NCI-H460 (cell line): ENCODE measurements around the gene ONECUT3. TPM values are rescaled to one million over a fixed set of nuclear protein-coding genes. Genes with fewer than 3 reads are reported as not detected.
"Not testable (repeated sequence)": the region's sequence is repeated elsewhere in the genome, so short reads cannot be mapped to it uniquely, and the experiment has no call there.

Experiments
- DNase-seq: peaks from one replicate; pipeline ENCODE4 v3.0.0-alpha.2; 2016; ENCODE audit warnings: low read depth; ENCODE audit errors: extremely low read depth
- polyA plus RNA-seq: library from polyadenylated mRNA; depleted of rRNA; stranded (reverse); fragments of >200 nt; gene quantifications from 2 replicates; pipeline ENCODE4 v1.2.3, GENCODE V29; 2014; cell fraction: nucleus; rRNA removed
- total RNA-seq: library from RNA; depleted of rRNA; stranded (reverse); fragments of >200 nt; shearing (Covaris generic); gene quantifications from 2 replicates; pipeline ENCODE4 v1.2.3, GENCODE V29; 2014; rRNA removed

Gene ONECUT3
- not detected in 2 replicates for total RNA-seq
- not detected in 2 replicates for polyA plus RNA-seq

GRCh38 chr19:1752757-1753728, at the start of gene ONECUT3:
ONECUT3 (plus strand) TSS chr19:1753506; CDS start chr19:1753663, 157 bp downstream.
- no peak for DNase-seq

GRCh38 chr19:1704339-1704738, 49.0 kb upstream of the ONECUT3 start:
- no peak for DNase-seq

GRCh38 chr19:1705367-1705766, 47.9 kb upstream of the ONECUT3 start:
- no peak for DNase-seq

- not testable (repeated sequence) for DNase-seq
Observed at GRCh38 chr19:1706646-1707045, 46.7 kb upstream of the ONECUT3 start.

GRCh38 chr19:1707240-1707639, 46.1 kb upstream of the ONECUT3 start:
- no peak for DNase-seq

- DNase-seq: no peak
Observed at GRCh38 chr19:1713170-1713569, 40.1 kb upstream of the ONECUT3 start.

- DNase-seq: no peak
Observed at GRCh38 chr19:1715540-1715939, 37.8 kb upstream of the ONECUT3 start.

- no peak for DNase-seq
Observed at GRCh38 chr19:1717200-1717969, 35.9 kb upstream of the ONECUT3 start.

GRCh38 chr19:1717970-1718264, 35.4 kb upstream of the ONECUT3 start:
- no peak for DNase-seq

- no peak for DNase-seq
Observed at GRCh38 chr19:1718420-1719291, 34.6 kb upstream of the ONECUT3 start.

GRCh38 chr19:1719519-1719918, 33.8 kb upstream of the ONECUT3 start:
- no peak for DNase-seq

GRCh38 chr19:1720237-1720636, 33.1 kb upstream of the ONECUT3 start:
- no peak for DNase-seq

GRCh38 chr19:1725100-1726064, 27.9 kb upstream of the ONECUT3 start:
- DNase-seq: peak; percentile 37

- DNase-seq: no peak
Observed at GRCh38 chr19:1728816-1729567, 24.3 kb upstream of the ONECUT3 start.

- DNase-seq: no peak
Observed at GRCh38 chr19:1729568-1729925, 23.8 kb upstream of the ONECUT3 start.

- DNase-seq: no peak
Observed at GRCh38 chr19:1730157-1730556, 23.1 kb upstream of the ONECUT3 start.

- no peak for DNase-seq
Observed at GRCh38 chr19:1734321-1734966, 18.9 kb upstream of the ONECUT3 start.

GRCh38 chr19:1736280-1736679, 17.0 kb upstream of the ONECUT3 start:
- no peak for DNase-seq
